ENCODE results near the gene TBC1D2B. TPM values are rescaled to one million over a fixed set of nuclear protein-coding genes. Genes with fewer than 3 reads are reported as not detected.

Gene TBC1D2B
- total RNA-seq, 1 experiment from 2014 or later = 18.3 TPM

GRCh38 chr15:78107471-78107870 is 30.0 kb upstream of the TBC1D2B start:
- POLR2A ChIA-PET = interaction anchor here (0.7 kb wide), 1 partner anchor 107 kb away, joined by 3 read pairs; no protein-coding TSS in a partner anchor

GRCh38 chr15:78105476-78106241 is 28.1 kb upstream of the TBC1D2B start:
- ATAC-seq (no peak), DNase-seq (ENCODE audit: low spot score) (no peak)
- Mint-ChIP-seq H3K36me3 (peaks cover 9% of the 10 kb centered on the region; the same call in 1 of the 2 replicates), H3K9me3 (no peaks in the 10 kb centered on the region), H3K27ac (no peak overlapping the region), H3K4me1 (peaks cover 3% of the 10 kb centered on the region; the same call in 1 of the 2 replicates), H3K4me3 (no peak overlapping the region), H3K27me3 (ENCODE audit: low read depth) (no peaks in the 10 kb centered on the region)
- CTCF ChIA-PET = interaction anchor here (1.2 kb wide), 1 partner anchor 35 kb away, joined by 3 read pairs; no protein-coding TSS in a partner anchor
- TF ChIP-seq NFYB (CRISPR knock-in tag; conservative IDR thresholded peaks at IDR 0.05; ENCODE audit: low read depth) = no peak
- POLR2A ChIA-PET = no interaction called here

More at GRCh38 chr15:78107471-78107870, 30.0 kb upstream of the TBC1D2B start:
- no peak for DNase-seq (ENCODE audit: low spot score)
- no peak for TF ChIP-seq SMAD4 (CRISPR knock-in tag; IDR thresholded peaks at IDR 0.05)
- no peak for TF ChIP-seq GABPB1 (CRISPR knock-in tag; IDR thresholded peaks at IDR 0.05)
- TF ChIP-seq, protein P1, sequence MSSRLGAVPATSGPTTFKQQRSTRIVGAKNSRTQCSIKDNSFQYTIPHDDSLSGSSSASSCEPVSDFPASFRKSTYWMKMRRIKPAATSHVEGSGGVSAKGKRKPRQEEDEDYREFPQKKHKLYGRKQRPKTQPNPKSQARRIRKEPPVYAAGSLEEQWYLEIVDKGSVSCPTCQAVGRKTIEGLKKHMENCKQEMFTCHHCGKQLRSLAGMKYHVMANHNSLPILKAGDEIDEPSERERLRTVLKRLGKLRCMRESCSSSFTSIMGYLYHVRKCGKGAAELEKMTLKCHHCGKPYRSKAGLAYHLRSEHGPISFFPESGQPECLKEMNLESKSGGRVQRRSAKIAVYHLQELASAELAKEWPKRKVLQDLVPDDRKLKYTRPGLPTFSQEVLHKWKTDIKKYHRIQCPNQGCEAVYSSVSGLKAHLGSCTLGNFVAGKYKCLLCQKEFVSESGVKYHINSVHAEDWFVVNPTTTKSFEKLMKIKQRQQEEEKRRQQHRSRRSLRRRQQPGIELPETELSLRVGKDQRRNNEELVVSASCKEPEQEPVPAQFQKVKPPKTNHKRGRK (CRISPR knock-in tag; IDR thresholded peaks at IDR 0.05; ENCODE audit: borderline replicate concordance) = no peak
- TF ChIP-seq NFATC4 (CRISPR knock-in tag; IDR thresholded peaks at IDR 0.05) = no peak
- TF ChIP-seq, protein P2, sequence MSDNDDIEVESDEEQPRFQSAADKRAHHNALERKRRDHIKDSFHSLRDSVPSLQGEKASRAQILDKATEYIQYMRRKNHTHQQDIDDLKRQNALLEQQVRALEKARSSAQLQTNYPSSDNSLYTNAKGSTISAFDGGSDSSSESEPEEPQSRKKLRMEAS (CRISPR knock-in tag; IDR thresholded peaks at IDR 0.05) = no peak
- no peak for TF ChIP-seq NR1H2 (CRISPR knock-in tag; IDR thresholded peaks at IDR 0.05)
- no peak for TF ChIP-seq ZNF317 (CRISPR knock-in tag; IDR thresholded peaks at IDR 0.05; ENCODE audit: borderline replicate concordance, low read depth)
- TF ChIP-seq ZNF138 (CRISPR knock-in tag; conservative IDR thresholded peaks at IDR 0.05) = no peak
- TF ChIP-seq ZSCAN18 (CRISPR knock-in tag; IDR thresholded peaks at IDR 0.05) = no peak
- TF ChIP-seq PRRX2 (CRISPR knock-in tag; IDR thresholded peaks at IDR 0.05) = no peak
- TF ChIP-seq ZBTB21 (CRISPR knock-in tag; IDR thresholded peaks at IDR 0.05; ENCODE audit: borderline replicate concordance) = no peak
- TF ChIP-seq HMGXB4 (CRISPR knock-in tag; IDR thresholded peaks at IDR 0.05) = no peak
- TF ChIP-seq, protein P3, sequence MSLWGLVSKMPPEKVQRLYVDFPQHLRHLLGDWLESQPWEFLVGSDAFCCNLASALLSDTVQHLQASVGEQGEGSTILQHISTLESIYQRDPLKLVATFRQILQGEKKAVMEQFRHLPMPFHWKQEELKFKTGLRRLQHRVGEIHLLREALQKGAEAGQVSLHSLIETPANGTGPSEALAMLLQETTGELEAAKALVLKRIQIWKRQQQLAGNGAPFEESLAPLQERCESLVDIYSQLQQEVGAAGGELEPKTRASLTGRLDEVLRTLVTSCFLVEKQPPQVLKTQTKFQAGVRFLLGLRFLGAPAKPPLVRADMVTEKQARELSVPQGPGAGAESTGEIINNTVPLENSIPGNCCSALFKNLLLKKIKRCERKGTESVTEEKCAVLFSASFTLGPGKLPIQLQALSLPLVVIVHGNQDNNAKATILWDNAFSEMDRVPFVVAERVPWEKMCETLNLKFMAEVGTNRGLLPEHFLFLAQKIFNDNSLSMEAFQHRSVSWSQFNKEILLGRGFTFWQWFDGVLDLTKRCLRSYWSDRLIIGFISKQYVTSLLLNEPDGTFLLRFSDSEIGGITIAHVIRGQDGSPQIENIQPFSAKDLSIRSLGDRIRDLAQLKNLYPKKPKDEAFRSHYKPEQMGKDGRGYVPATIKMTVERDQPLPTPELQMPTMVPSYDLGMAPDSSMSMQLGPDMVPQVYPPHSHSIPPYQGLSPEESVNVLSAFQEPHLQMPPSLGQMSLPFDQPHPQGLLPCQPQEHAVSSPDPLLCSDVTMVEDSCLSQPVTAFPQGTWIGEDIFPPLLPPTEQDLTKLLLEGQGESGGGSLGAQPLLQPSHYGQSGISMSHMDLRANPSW (CRISPR knock-in tag; conservative IDR thresholded peaks at IDR 0.05; ENCODE audit: low read depth) = no peak
- TF ChIP-seq SP1 (CRISPR knock-in tag; conservative IDR thresholded peaks at IDR 0.05) = no peak
- CTCF ChIA-PET = interaction anchor here (0.7 to 4.5 kb wide), 33 partner anchors 10 to 203 kb away, joined by 3 to 91 read pairs (median 10); partner anchors contain the start of genes CIB2, IDH3A, SH2D7 and SKIC8
- Mint-ChIP-seq H3K27me3 (ENCODE audit: low read depth) (no peaks in the 10 kb centered on the region), H3K9me3 (no peaks in the 10 kb centered on the region), H3K36me3 (peaks cover 9% of the 10 kb centered on the region; the same call in 1 of the 2 replicates), H3K4me1 (peaks cover 3% of the 10 kb centered on the region; the same call in 1 of the 2 replicates), H3K4me3 (no peak overlapping the region), H3K27ac (no peak overlapping the region)
- ATAC-seq = no peak

All from WTC11 (cell line).